DMS 273 (cell line): Measurements from ENCODE around the gene ZNF618.
A peak's percentile ranks its signal among the peaks of the same experiment; 100 is the strongest.

Source experiments
- DNase-seq: peaks from one replicate; lab custom pipeline; 2025; ENCODE audit not compliant: unreplicated experiment; lab: John Stamatoyannopoulos, UW

Gene ZNF618

DNA sequence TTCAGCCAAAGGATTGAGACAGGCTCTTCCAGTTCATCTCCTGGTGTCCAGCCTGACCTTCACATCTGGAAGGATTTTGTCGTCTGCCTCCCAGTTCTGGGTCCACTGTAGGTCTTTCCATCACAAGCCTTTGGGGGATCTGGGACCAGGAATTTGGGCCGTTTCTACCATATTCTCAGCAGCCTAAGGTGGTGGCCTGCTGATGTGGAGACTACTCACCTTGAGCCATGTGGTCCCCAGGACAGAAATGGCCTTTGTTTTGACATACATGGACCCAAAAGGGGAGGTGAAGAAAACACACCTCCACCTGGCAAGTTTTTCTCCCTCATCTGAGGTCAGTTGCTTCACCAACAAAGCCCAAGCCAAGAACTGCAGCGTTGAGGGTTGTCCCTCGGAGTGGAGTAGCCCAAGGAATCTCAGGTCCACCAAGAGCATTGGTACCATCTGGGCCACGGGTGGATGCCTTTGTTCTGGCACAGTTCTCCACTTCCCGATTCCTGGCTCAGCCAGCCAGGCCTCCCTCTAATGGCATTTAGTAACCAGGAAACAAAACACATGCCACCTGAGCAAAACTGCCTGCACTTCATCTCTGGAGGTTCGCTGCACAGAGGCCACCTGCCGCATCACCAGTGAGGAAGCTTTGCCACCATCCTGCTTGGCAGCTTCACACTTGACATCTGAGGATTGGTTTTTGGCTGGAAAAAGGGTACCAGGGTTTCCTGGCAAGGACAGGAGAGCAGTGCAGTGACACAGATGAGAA is 177.3 kb downstream of the ZNF618 start:
- no peak for DNase-seq

- no peak for DNase-seq
These were observed 178.1 kb downstream of the ZNF618 start for GRCh38 chr9:114054191-114054690.

DNA sequence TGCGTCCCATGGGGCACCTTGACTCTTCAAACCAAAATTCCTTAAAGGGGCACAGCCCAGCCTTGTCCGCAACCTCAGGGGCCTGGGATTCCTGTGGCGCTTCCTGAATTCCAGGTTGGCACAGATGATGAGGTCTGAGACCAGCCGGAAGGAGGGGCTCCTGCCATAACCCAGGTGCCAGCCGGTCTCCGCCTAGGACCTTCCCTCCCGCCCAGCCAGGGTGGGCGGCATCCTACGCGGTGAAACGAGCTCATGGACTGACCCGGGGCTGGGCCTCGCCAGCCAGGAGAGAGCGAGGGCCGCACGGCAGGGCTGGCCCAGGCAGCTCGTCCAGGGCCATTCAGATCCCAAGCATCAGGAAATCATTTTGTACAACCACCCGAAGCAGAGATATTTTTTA is 179.0 kb downstream of the ZNF618 start:
- no peak for DNase-seq

GRCh38 chr9:114055894-114056293 is 179.8 kb downstream of the ZNF618 start:
- DNase-seq = no peak

GRCh38 chr9:114056527-114056926 is 180.4 kb downstream of the ZNF618 start:
- no peak for DNase-seq

- no peak for DNase-seq
These were observed 181.2 kb downstream of the ZNF618 start for GRCh38 chr9:114057161-114057885.

GRCh38 chr9:114058688-114059046 is 182.6 kb downstream of the ZNF618 start:
- DNase-seq = no peak

GRCh38 chr9:114059047-114059803 is 183.1 kb downstream of the ZNF618 start:
- DNase-seq = no peak

GRCh38 chr9:114060070-114060469 is 184.0 kb downstream of the ZNF618 start:
- DNase-seq = no peak

DNA sequence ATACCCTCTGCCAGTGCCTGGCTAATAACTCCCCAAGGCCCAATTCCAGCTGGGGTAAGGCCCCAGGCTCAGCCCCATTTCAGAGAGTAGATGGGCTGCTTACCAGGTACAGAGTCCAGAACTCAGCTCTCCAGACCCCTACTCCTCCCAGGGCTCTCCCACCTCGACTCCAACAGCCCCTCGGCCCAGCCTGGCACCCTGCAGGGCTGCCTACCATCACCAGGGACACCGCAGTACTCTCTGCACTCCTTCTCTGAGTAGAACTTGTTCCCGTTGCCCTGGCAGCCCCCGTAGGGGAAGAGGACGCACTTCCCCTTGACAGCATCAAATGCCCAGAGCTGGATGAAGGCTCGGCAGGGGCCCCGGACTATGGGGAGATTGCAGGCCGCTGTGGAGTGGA is 184.6 kb downstream of the ZNF618 start:
- DNase-seq = no peak

DNA sequence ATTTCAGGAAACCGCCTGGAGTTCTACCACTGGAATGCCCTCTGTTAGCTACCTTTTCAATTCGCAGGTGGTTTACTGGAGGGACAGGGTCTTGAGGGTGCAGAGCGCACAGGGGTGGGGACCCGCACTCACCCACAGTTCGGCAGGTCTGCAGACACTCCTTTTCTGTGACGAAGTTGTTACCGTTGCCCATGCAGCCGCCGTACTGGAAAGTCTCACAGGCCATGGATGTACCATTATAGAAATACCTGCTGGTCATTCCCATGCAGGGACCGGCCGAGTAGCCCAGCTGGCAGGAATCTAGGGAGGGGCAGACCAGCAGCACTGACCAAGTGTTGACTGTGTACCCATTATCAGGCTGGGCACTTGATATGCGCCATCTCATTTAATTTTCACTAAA is 185.2 kb downstream of the ZNF618 start:
- DNase-seq = no peak

- no peak for DNase-seq
These were observed 185.8 kb downstream of the ZNF618 start for GRCh38 chr9:114061830-114062474.

GRCh38 chr9:114065304-114065703 is 189.2 kb downstream of the ZNF618 start:
- no peak for DNase-seq

GRCh38 chr9:114069476-114070187 is 193.5 kb downstream of the ZNF618 start:
- no peak for DNase-seq

GRCh38 chr9:114070188-114071103 is 194.3 kb downstream of the ZNF618 start:
- no peak for DNase-seq

- no peak for DNase-seq
These were observed 195.2 kb downstream of the ZNF618 start for GRCh38 chr9:114071197-114071795.

- peak; percentile 59 for DNase-seq
These were observed 196.4 kb downstream of the ZNF618 start for GRCh38 chr9:114072184-114073140.

DNA sequence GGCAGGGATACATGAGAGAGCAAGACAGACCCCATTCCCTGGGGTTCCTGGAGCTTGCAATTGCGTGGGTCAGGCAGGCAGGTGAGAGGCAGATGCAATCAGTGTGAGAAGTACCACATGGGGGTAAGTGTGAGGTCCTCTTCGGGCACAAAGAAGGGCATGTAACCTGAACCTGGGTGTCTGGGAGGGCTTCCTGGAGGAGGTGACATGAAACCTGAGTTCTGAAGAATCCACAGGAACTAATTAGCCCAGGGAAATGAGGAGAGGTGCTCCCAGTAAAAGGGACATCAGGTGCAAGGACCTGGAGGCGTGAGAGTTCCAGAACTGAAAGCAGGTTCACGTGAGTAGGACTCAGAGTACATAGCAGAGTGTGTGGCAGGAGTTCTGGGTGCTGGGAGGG is 199.5 kb downstream of the ZNF618 start:
- DNase-seq = no peak
